PC-3 (cell line): ENCODE measurements around the gene CPZ.

Experiments used
- CTCF ChIP-seq: fragments of 300-600 bp; sonication (generic); conservative IDR thresholded peaks from 2 replicates; pipeline ENCODE4 v1.5.1; 2017; ENCODE audit warnings: antibody characterized with exemption, low read depth, mild to moderate bottlenecking, low read length
- EZH2 ChIP-seq: fragments of 300-600 bp; sonication (generic); IDR thresholded peaks from one replicate; pipeline ENCODE4 v1.6.1; 2017; ENCODE audit warnings: antibody characterized with exemption, mild to moderate bottlenecking, low read length; ENCODE audit not compliant: unreplicated experiment
- EZH2phosphoT487 ChIP-seq: fragments of 300-600 bp; sonication (generic); IDR thresholded peaks from 2 replicates; pipeline ENCODE4 v1.6.1; 2018; ENCODE audit warnings: mild to moderate bottlenecking, antibody characterized with exemption, low read length, borderline replicate concordance

GRCh38 chr4:8594097-8595038 is 1.8 kb downstream of the CPZ start:
- peak; percentile 76 for TF ChIP-seq CTCF
- no peak for TF ChIP-seq EZH2
- no peak for TF ChIP-seq EZH2phosphoT487
